H1 (cell line): ENCODE data around the gene DSCAM.

ENCODE experiments used
- GABPA ChIP-seq: IDR thresholded peaks from 2 replicates; pipeline ENCODE4 v1.6.1; 2011; ENCODE audit warnings: mild to moderate bottlenecking, low read length, moderate library complexity, borderline replicate concordance; ENCODE audit not compliant: insufficient read depth
- POLR2A ChIP-seq, 2 experiments: IDR thresholded peaks; 1 replicate in 1 of 2; 2 replicates in 1 of 2; pipeline ENCODE4 v1.6.1; 2011; ENCODE audit warnings: low read depth in 2 of 2, low read length in 2 of 2, mild to moderate bottlenecking in 2 of 2; ENCODE audit errors: control extremely low read depth in 1 of 2
- YY1 ChIP-seq: IDR thresholded peaks from 2 replicates; pipeline ENCODE4 v1.6.1; 2011; ENCODE audit warnings: low read depth, mild to moderate bottlenecking, low read length
- TF ChIP-seq, protein P1 (sequence below), 3 experiments: IDR thresholded peaks; 1 replicate in 2 of 3; 2 replicates in 1 of 3; pipeline versions ENCODE4 v1.5.1 to v1.6.1; 2011; ENCODE audit warnings: low read length in 3 of 3, mild to moderate bottlenecking in 3 of 3, inconsistent platforms in 2 of 3, low read depth in 1 of 3, moderate library complexity in 1 of 3; ENCODE audit not compliant: insufficient read depth in 1 of 3; ENCODE audit errors: control extremely low read depth in 1 of 3

DNA sequence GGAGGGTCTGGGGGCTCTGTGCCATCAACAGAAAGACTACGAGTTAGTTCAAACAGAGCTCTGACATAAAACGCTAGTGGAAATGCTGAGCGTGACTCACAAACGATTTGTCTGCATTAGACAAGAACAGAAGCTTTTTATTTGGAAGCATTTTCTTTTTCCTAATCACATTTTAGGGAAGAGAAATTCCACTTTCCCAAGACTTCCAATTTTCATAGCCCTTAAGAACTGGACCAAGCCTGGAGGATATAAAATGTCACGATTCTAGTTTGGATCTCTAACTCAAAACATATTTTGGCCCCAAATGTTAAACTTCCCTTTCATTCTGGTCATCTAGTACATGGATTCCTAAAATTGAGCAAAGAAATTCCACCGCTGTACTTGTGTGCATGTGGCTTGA is 659.7 kb downstream of the DSCAM start:
- no peak for TF ChIP-seq YY1
- TF ChIP-seq, protein P1, sequence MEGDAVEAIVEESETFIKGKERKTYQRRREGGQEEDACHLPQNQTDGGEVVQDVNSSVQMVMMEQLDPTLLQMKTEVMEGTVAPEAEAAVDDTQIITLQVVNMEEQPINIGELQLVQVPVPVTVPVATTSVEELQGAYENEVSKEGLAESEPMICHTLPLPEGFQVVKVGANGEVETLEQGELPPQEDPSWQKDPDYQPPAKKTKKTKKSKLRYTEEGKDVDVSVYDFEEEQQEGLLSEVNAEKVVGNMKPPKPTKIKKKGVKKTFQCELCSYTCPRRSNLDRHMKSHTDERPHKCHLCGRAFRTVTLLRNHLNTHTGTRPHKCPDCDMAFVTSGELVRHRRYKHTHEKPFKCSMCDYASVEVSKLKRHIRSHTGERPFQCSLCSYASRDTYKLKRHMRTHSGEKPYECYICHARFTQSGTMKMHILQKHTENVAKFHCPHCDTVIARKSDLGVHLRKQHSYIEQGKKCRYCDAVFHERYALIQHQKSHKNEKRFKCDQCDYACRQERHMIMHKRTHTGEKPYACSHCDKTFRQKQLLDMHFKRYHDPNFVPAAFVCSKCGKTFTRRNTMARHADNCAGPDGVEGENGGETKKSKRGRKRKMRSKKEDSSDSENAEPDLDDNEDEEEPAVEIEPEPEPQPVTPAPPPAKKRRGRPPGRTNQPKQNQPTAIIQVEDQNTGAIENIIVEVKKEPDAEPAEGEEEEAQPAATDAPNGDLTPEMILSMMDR (IDR thresholded peaks at IDR 0.05; ENCODE audit: control extremely low read depth in 1 of 3, insufficient read depth in 1 of 3, low read depth in 1 of 3, low read length in 3 of 3), result no peak
- no peak for TF ChIP-seq POLR2A (IDR thresholded peaks at IDR 0.05; ENCODE audit: control extremely low read depth in 1 of 2, low read depth in 2 of 2, low read length in 2 of 2)
- TF ChIP-seq GABPA, result no peak
